ENCODE results near the gene SRC. TPM values are rescaled to one million over a fixed set of nuclear protein-coding genes. Genes with fewer than 3 reads are reported as not detected.
A peak's percentile ranks its signal among the peaks of the same experiment; 100 is the strongest.

The SRC gene
- total and polyA plus RNA-seq, 2 of the 8 experiments (the other 6 are each of a cell fraction or from before 2014, with no cell fraction given) = 27.6 to 28.8 TPM

GRCh38 chr20:37430044-37430443 is 84.1 kb downstream of the SRC start:
- H4K5ac ChIP-seq (ENCODE audit: insufficient read length, low read depth, low read length) = no peak overlapping the region
- H3K4me2 ChIP-seq (ENCODE audit: insufficient read depth in 1 of 2, low read depth in 2 of 2, low read length in 2 of 2) = no peak overlapping the region
- no peak overlapping the region for H3K14ac ChIP-seq (ENCODE audit: insufficient read length)
- H2AK5ac ChIP-seq (ENCODE audit: low read depth, low read length) = no peak overlapping the region
- H2BK20ac ChIP-seq (ENCODE audit: low read length) = no peak overlapping the region
- H3K56ac ChIP-seq (replicated peaks; ENCODE audit: insufficient read length, low read depth, low read length) = peak overlapping the region; percentile 33
- no peak overlapping the region for H3K23ac ChIP-seq (ENCODE audit: insufficient read length)
- H3K23me2 ChIP-seq (ENCODE audit: low read depth, low read length) = peaks cover 5% of the 10 kb centered on the region; the same call in 1 of the 2 replicates
- H3K79me1 ChIP-seq (ENCODE audit: low read depth, low read length) = no peaks in the 10 kb centered on the region
- no peaks in the 10 kb centered on the region for H3K79me2 ChIP-seq (ENCODE audit: control insufficient read depth in 1 of 2, insufficient read depth in 2 of 2, low read length in 2 of 2)
- no peak overlapping the region for H2BK12ac ChIP-seq (ENCODE audit: low read depth, low read length)
- H3K9me3 ChIP-seq (ENCODE audit: insufficient read depth in 2 of 2, low read depth in 1 of 2, low read length in 1 of 2) = no peaks in the 10 kb centered on the region
- H3K4me3 ChIP-seq (ENCODE audit: extremely low read depth in 1 of 4, insufficient read depth in 2 of 4, low read depth in 3 of 4, low read length in 4 of 4) = no peak overlapping the region
- DNase-seq (ENCODE audit: low read depth in 1 of 2, low spot score in 2 of 2) = no peak
- H3K9ac ChIP-seq (replicated peaks in 1 of 4; ENCODE audit: extremely low read depth in 1 of 4, low read depth in 3 of 4, low read length in 3 of 4) = no peak overlapping the region
- H2BK15ac ChIP-seq (ENCODE audit: low read length) = no peak overlapping the region
- CTCF ChIA-PET (ENCODE audit: partially characterized antibody) = no interaction called here
- no peak overlapping the region for H3K4ac ChIP-seq (replicated peaks; ENCODE audit: insufficient read length, low read depth, low read length)
- no peak overlapping the region for H4K91ac ChIP-seq (replicated peaks; ENCODE audit: insufficient read length, low read length)
- no peaks in the 10 kb centered on the region; a peak in 3 of 7 replicates for H3K27me3 ChIP-seq (replicated peaks in 1 of 4; ENCODE audit: control insufficient read depth in 3 of 4, extremely low read depth in 1 of 4, insufficient read depth in 3 of 4, low read length in 3 of 4)
- POLR2A ChIA-PET (ENCODE audit: partially characterized antibody) = no interaction called here
- no peak overlapping the region for H2BK5ac ChIP-seq (ENCODE audit: low read depth, low read length)
- FAIRE-seq = no peak
- no peak overlapping the region for H2AFZ ChIP-seq (ENCODE audit: low read length)
- no peak overlapping the region for H3K18ac ChIP-seq (ENCODE audit: extremely low read depth, low read length)
- H4K20me1 ChIP-seq (replicated peaks in 1 of 2; ENCODE audit: control insufficient read depth in 1 of 2, insufficient read depth in 2 of 2, low read length in 2 of 2) = peaks cover 0 to 3% of the 10 kb centered on the region in 2 experiments
- no peaks in the 10 kb centered on the region for H3K36me3 ChIP-seq (ENCODE audit: control insufficient read depth in 2 of 4, insufficient read depth in 4 of 4, low read length in 3 of 4)
- no peak overlapping the region for H2BK120ac ChIP-seq (replicated peaks; ENCODE audit: low read depth, low read length)
- H3K4me1 ChIP-seq (replicated peaks in 1 of 4; ENCODE audit: control insufficient read depth in 3 of 4, insufficient read depth in 4 of 4, low read length in 3 of 4) = no peaks in the 10 kb centered on the region; a peak in 1 of 7 replicates
- no peak overlapping the region for H4K8ac ChIP-seq (ENCODE audit: extremely low read depth, insufficient read depth, low read length)
- no peak overlapping the region for H3K27ac ChIP-seq (ENCODE audit: low read depth, low read length)
- TF ChIP-seq CBX5 (IDR thresholded peaks at IDR 0.05; ENCODE audit: low read depth, low read length) (no peak), BCL11A (IDR thresholded peaks at IDR 0.05; ENCODE audit: low read depth in 2 of 2, low read length in 2 of 2) (no peak), TAF1 (IDR thresholded peaks at IDR 0.05; ENCODE audit: low read depth, low read length) (no peak), SRF (IDR thresholded peaks at IDR 0.05; ENCODE audit: low read depth, low read length) (no peak), KDM4A (IDR thresholded peaks at IDR 0.05; ENCODE audit: low read depth, low read length, severe bottlenecking) (no peak), BACH1 (IDR thresholded peaks at IDR 0.05; ENCODE audit: low read length) (no peak), CREB1 (IDR thresholded peaks at IDR 0.05) (no peak)

Data from H1 (cell line).